Myocyte (in vitro differentiated cells): Measurements from ENCODE around the gene AFF2. TPM values are rescaled to one million over a fixed set of nuclear protein-coding genes. Genes with fewer than 3 reads are reported as not detected.
A peak's percentile ranks its signal among the peaks of the same experiment; 100 is the strongest.
"Not testable (repeated sequence)": the region's sequence is repeated elsewhere in the genome, so short reads cannot be mapped to it uniquely, and the experiment has no call there.

Source experiments
- DNase-seq: peaks from one replicate; pipeline ENCODE4 v3.0.0-alpha.2; 2012; ENCODE audit warnings: low read depth
- total RNA-seq: library from RNA; depleted of rRNA; stranded (reverse); fragments of >200 nt; gene quantifications from 2 replicates; pipeline ENCODE4 v1.2.3, GENCODE V29; 2014

Gene AFF2
- total RNA-seq, 1 donor from 2014 or later: 2.9 TPM

DNA sequence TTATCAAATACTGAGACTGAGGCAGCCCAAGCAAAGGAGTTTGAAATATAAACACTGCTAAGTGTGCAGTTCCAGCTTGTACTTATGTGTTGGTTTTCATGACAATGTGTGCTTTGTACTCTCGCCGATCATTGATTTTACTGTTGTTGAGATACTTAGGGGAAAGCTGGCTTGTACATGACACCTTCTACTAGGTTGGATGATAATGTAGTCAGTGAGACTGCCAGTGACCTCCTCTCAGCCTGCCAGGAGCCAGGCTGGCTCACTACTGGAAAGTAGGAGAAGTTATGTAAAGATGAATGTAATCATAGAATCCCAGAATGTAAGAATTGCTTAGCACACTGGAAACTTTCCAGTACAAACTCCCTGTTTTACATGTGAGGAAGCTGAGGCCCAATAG is 132.0 kb downstream of the AFF2 start:
- no peak for DNase-seq

GRCh38 chrX:148633218-148633908 is 132.9 kb downstream of the AFF2 start:
- no peak for DNase-seq

GRCh38 chrX:148634591-148634990 is 134.2 kb downstream of the AFF2 start:
- no peak for DNase-seq

DNA sequence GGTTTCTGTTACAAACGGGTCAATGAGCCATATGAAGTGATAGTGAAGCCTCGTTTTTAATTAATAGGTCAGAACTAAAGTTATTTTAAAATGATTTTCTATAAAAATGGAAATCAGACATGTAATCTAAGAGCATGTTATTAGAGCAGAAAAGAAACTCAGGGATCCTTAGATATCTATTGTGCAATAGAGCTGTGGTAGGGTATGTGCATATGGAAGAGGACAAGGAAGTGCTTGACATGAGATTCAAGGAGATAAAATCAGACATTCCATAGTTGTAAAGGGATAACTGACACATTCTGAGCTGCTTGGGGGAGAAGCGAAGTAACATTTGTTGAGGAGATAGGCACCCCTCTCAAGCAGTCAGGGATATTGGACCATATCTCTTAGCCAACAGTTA is 143.0 kb downstream of the AFF2 start:
- no peak for DNase-seq

DNA sequence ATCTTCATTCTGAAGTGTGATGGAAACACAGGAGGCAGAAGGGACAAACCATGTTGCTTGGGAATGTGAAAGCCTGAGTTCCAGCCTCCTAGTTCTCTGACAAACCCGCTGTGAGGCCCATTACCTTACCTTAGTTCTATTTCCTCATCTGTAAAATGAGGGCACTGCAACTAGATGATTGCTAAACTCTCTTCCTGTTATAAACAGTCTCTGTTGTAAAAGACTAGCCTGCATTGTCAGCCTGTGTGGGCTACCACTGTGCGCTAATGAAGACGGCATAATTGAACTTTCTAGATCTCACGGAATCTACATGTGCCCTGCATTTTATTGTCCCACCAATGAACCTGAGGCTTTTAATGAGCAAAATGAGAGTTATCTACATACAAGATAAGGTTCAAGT is 147.2 kb downstream of the AFF2 start:
- no peak for DNase-seq

GRCh38 chrX:148649145-148649795 is 148.9 kb downstream of the AFF2 start:
- DNase-seq: no peak

DNA sequence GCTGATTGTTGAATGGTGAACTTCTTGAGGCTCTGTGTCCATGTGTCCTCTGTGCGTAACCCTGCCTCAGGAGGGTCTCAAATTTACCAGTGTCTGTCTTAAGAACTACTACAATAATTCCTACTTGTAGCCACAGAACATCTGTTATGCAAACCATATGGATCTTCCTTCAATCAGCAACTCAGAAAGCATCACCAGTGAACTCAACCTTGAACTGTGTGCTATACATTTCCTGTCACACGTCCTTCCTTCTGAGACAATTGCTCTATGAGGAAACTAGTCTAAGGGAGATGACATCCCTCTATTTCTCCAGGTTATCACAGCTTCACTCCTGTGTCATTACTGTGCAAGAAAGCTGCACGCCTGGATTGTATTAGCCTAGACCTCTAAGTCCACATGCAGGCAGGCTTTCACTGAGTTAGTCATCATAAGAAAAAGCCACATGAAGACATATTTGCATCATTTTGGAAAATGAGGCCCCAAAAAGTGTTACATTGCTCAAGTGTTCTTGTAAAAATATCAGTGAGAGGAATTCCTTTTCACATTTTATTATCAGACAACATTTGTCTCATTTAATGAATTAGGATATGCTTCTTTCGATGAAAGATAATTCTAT is 157.8 kb downstream of the AFF2 start:
- DNase-seq: no peak

DNA sequence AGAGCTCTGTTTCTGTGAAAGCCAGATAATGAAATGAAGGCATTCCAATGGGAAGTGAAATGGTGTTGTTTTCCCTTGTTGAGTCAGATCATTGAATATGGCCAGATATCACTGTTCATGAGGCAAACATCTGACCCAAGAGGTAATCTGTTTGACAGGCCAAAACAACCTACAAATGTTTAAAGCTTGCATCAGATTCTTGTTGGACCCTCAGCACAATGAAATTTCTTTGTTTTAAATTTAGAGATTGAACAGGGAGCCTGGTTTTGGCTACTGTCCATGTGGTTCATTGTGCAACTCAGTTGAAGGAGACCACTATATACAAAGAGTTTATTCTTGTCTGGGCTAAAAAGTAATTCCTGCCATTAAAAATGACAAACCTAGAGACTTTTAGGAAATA is 159.1 kb downstream of the AFF2 start:
- peak; percentile 12 for DNase-seq

DNA sequence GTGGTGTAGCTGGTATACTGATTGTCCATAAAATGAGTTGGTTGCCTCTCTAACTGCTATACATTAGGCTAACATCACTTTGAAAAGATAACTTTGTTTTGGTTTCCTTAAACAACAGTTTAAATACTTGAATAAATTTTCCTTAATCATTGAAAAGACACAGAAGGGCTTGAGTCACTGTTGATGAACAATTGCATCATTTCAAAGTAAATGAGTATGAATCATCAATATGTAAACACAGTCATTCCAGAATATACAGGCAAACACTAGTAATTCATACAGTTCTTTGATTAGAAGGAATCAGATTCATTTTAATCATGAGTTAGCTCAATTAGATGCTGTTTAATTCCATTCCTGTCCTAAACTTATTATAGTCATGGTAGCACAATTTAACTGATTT is 160.6 kb downstream of the AFF2 start:
- DNase-seq: no peak

GRCh38 chrX:148662014-148662413 is 161.6 kb downstream of the AFF2 start:
- DNase-seq: no peak

- DNase-seq: no peak
These were observed 163.8 kb downstream of the AFF2 start for GRCh38 chrX:148664171-148664570.

DNA sequence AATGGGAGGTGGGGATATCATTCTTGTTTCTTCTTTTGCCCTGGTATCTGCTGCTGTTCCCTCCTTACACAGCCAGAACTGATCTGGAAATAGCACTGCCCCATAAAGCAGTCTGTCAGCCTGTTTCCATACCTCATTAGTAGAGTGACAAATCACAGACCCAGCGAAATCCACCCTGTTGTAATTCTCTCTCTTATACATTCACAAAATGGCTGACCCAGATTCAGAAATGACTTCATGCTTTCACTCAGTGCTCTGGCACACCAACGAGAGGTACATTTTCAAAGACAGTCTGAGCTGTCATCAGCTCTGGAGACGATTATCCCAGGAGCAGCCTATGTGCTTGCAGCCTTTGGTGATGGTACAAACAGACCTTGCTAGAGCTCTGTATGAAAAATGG is 164.6 kb downstream of the AFF2 start:
- no peak for DNase-seq

- not testable (repeated sequence) for DNase-seq
These were observed 168.8 kb downstream of the AFF2 start for GRCh38 chrX:148669175-148669574.

GRCh38 chrX:148670277-148670676 is 169.9 kb downstream of the AFF2 start:
- DNase-seq: no peak

- DNase-seq: no peak
These were observed 172.1 kb downstream of the AFF2 start for GRCh38 chrX:148672517-148672916.

GRCh38 chrX:148681605-148682004 is 181.2 kb downstream of the AFF2 start:
- DNase-seq: no peak

GRCh38 chrX:148682206-148682605 is 181.8 kb downstream of the AFF2 start:
- no peak for DNase-seq

DNA sequence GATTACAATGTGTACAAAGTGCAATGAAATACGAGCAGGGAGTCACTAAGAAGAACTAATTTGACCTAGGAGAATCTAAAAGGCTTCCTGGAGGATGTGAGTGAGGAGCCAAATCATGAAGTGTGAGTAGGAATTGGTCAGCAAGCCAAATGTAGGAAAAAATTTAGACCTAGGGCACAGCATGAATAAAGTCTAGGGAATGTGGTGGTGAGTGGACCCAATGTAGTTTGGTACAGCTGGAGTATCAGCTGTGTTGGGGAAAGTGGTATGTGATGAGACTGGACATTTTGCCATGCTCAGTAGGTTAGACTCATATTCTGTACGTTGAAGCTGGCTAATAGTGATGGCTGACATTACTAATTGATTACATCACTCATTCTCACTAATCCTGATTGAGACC is 191.0 kb downstream of the AFF2 start:
- peak; percentile 49 for DNase-seq

- DNase-seq: no peak
These were observed 194.8 kb downstream of the AFF2 start for GRCh38 chrX:148695255-148695654.

GRCh38 chrX:148698221-148698620 is 197.8 kb downstream of the AFF2 start:
- no peak for DNase-seq

GRCh38 chrX:148700021-148700420 is 199.6 kb downstream of the AFF2 start:
- no peak for DNase-seq

- DNase-seq: no peak
These were observed 213.6 kb downstream of the AFF2 start for GRCh38 chrX:148713981-148714380.

DNA sequence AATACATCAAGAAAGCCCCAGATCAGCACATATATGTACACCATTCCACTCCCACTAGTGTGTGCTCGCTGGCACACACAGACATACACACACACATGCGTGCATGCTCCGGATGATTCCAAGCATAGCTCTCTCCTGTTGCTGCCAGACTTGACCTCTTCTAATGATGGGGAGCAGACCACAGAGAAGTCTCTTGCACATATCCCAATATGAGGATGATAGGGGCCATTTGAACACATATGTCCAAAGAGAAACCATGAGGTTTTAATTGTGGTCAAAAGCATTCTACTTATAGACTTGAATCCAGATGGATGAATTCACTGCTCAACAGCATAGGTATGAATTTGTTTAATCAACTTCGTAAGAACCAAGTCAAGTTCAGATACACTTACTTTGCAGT is 214.9 kb downstream of the AFF2 start:
- DNase-seq: no peak
